Measurements from ENCODE around the gene CNIH3.

DNA sequence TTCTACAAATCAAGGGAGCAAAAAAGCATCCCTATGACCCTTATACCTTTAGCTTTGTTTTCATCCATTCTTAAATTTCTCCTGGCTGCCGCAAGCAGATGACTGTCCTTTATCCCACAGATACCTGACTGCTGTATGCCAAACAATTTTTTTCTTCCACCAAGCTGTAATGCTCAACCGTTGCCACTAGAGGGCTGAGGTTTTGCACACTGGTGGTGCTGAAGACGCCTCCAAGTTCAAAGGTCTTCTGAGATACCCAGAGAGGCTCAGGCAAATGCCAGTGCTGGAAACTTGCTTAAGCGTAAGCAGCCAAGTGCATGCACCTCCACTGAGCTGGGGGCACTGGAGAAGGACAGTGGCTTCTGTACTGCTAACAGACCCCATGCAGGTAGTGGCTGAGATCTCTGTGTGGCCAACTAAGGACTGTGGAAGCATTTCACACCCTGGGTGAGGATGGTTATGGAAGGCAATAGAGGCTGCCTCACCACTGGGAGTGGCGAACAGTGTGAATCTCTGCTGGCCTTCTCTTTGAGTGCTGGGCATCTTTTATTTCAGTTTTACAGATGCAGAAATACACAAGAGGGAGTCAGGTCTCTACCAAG, 28.5 kb downstream of the CNIH3 start:
- TF ChIP-seq, protein P1, sequence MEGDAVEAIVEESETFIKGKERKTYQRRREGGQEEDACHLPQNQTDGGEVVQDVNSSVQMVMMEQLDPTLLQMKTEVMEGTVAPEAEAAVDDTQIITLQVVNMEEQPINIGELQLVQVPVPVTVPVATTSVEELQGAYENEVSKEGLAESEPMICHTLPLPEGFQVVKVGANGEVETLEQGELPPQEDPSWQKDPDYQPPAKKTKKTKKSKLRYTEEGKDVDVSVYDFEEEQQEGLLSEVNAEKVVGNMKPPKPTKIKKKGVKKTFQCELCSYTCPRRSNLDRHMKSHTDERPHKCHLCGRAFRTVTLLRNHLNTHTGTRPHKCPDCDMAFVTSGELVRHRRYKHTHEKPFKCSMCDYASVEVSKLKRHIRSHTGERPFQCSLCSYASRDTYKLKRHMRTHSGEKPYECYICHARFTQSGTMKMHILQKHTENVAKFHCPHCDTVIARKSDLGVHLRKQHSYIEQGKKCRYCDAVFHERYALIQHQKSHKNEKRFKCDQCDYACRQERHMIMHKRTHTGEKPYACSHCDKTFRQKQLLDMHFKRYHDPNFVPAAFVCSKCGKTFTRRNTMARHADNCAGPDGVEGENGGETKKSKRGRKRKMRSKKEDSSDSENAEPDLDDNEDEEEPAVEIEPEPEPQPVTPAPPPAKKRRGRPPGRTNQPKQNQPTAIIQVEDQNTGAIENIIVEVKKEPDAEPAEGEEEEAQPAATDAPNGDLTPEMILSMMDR (IDR thresholded peaks at IDR 0.05) = peak; percentile 87
- TF ChIP-seq EZH2 (IDR thresholded peaks at IDR 0.05) = no peak
